Uterus (tissue), 2 donors: ENCODE data around the gene FAM163B.

Experiments
- POLR2A ChIP-seq, 2 donors: fragments of 450-650 bp; IDR thresholded peaks; one replicate each; pipeline ENCODE4 v1.6.1; 2016; ENCODE audit warnings: antibody characterized with exemption in 2 of 2, mild to moderate bottlenecking in 1 of 2, moderate library complexity in 1 of 2
- TF ChIP-seq, protein P1 (sequence below), 4 experiments: fragments of 200-600 bp in 2 of 4; fragments of 450-650 bp in 2 of 4; sonication (generic) in 2 of 4; IDR thresholded peaks; one replicate each; pipeline ENCODE4 v1.5.1; 2016 to 2019; ENCODE audit warnings: antibody characterized with exemption in 4 of 4, mild to moderate bottlenecking in 2 of 4, moderate library complexity in 1 of 4

DNA sequence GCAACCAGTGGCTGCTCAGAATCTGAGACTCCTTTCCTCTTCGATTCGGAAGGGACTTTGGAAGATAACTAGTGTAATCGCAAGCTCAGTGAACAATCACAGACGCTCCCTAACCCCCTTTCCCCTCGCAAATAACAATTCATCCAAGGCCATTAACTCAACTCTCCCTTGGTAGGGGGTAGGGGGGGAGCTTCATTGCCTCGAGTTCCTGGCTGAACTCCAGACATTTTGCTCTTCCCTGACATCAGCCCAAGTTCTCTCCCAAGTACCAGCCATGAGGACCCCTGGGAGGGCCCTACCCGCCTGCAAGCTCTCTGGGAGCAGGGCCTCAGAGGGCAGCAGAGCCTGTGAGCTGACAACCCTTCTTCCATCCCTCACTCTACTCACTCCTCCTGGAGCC lies 8.4 kb downstream of the FAM163B start:
- TF ChIP-seq, protein P1, sequence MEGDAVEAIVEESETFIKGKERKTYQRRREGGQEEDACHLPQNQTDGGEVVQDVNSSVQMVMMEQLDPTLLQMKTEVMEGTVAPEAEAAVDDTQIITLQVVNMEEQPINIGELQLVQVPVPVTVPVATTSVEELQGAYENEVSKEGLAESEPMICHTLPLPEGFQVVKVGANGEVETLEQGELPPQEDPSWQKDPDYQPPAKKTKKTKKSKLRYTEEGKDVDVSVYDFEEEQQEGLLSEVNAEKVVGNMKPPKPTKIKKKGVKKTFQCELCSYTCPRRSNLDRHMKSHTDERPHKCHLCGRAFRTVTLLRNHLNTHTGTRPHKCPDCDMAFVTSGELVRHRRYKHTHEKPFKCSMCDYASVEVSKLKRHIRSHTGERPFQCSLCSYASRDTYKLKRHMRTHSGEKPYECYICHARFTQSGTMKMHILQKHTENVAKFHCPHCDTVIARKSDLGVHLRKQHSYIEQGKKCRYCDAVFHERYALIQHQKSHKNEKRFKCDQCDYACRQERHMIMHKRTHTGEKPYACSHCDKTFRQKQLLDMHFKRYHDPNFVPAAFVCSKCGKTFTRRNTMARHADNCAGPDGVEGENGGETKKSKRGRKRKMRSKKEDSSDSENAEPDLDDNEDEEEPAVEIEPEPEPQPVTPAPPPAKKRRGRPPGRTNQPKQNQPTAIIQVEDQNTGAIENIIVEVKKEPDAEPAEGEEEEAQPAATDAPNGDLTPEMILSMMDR (IDR thresholded peaks at IDR 0.05) = no peak
- no peak for TF ChIP-seq POLR2A (IDR thresholded peaks at IDR 0.05)
